ENCODE measurements around the gene COX20.

GRCh38 chr1:244804841-244805240 is 30.6 kb upstream of the COX20 start:
- TF ChIP-seq CTCF (CRISPR knock-in tag; IDR thresholded peaks at IDR 0.05) (no peak), RAD21 (CRISPR knock-in tag; IDR thresholded peaks at IDR 0.05) (no peak), HDAC1 (CRISPR knock-in tag; IDR thresholded peaks at IDR 0.05) (no peak), NR1H2 (CRISPR knock-in tag; IDR thresholded peaks at IDR 0.05; ENCODE audit: borderline replicate concordance, low read depth) (no peak)

Data from HepG2 (cell line).